HG03060 (cell line): Measurements from ENCODE around the gene ADGRL3.

Experiments used
- ATAC-seq: cut with Tn5 transposase; IDR thresholded peaks from one replicate; pipeline ENCODE4 v1.9.1; 2021; ENCODE audit warnings: low read depth, moderate number of reproducible peaks; ENCODE audit not compliant: unreplicated experiment

ADGRL3 gene

GRCh38 chr4:61531188-61531587 lies 331.1 kb downstream of the ADGRL3 start:
- no peak for ATAC-seq

- ATAC-seq: no peak
These were observed 332.3 kb downstream of the ADGRL3 start for GRCh38 chr4:61532336-61533000.

GRCh38 chr4:61533140-61533539 lies 333.0 kb downstream of the ADGRL3 start:
- no peak for ATAC-seq

- no peak for ATAC-seq
These were observed 340.8 kb downstream of the ADGRL3 start for GRCh38 chr4:61540944-61541343.

GRCh38 chr4:61541459-61541858 lies 341.3 kb downstream of the ADGRL3 start:
- ATAC-seq: no peak

- ATAC-seq: no peak
These were observed 343.9 kb downstream of the ADGRL3 start for GRCh38 chr4:61543976-61544375.

- ATAC-seq: no peak
These were observed 345.9 kb downstream of the ADGRL3 start for GRCh38 chr4:61545902-61546480.

GRCh38 chr4:61549336-61549735 lies 349.2 kb downstream of the ADGRL3 start:
- no peak for ATAC-seq

GRCh38 chr4:61553557-61554125 lies 353.5 kb downstream of the ADGRL3 start:
- ATAC-seq: no peak

GRCh38 chr4:61555789-61556188 lies 355.7 kb downstream of the ADGRL3 start:
- ATAC-seq: no peak

GRCh38 chr4:61556277-61556676 lies 356.2 kb downstream of the ADGRL3 start:
- ATAC-seq: no peak

- ATAC-seq: no peak
These were observed 359.3 kb downstream of the ADGRL3 start for GRCh38 chr4:61559396-61559795.

- ATAC-seq: no peak
These were observed 360.9 kb downstream of the ADGRL3 start for GRCh38 chr4:61561028-61561427.

GRCh38 chr4:61571761-61572559 lies 371.8 kb downstream of the ADGRL3 start:
- ATAC-seq: no peak

- no peak for ATAC-seq
These were observed 375.7 kb downstream of the ADGRL3 start for GRCh38 chr4:61575796-61576195.

GRCh38 chr4:61579786-61580185 lies 379.7 kb downstream of the ADGRL3 start:
- ATAC-seq: no peak

- ATAC-seq: no peak
These were observed 380.7 kb downstream of the ADGRL3 start for GRCh38 chr4:61580721-61581377.

- ATAC-seq: no peak
These were observed 383.6 kb downstream of the ADGRL3 start for GRCh38 chr4:61583696-61584095.

GRCh38 chr4:61588621-61589402 lies 388.7 kb downstream of the ADGRL3 start:
- no peak for ATAC-seq

GRCh38 chr4:61590881-61591280 lies 390.8 kb downstream of the ADGRL3 start:
- no peak for ATAC-seq
